Uterus (tissue), 4 donors: Measurements from ENCODE around the gene TFAP2D. TPM values are rescaled to one million over a fixed set of nuclear protein-coding genes. Genes with fewer than 3 reads are reported as not detected.

Source experiments
- DNase-seq, 2 donors: peaks; one replicate each; pipeline ENCODE4 v3.0.0-alpha.2; 2019 to 2020
- H3K27ac ChIP-seq, 2 donors: fragments of 200-600 bp; sonication (generic); 1 replicate in 1 of 2; 2 replicates in 1 of 2; pipeline ENCODE4 v1.5.1; 2016 to 2018
- H3K27me3 ChIP-seq, 2 donors: fragments of 200-600 bp; sonication (generic); one replicate each; pipeline ENCODE4 v1.5.1; 2018 to 2019; ENCODE audit warnings: control low read depth in 1 of 2
- H3K36me3 ChIP-seq, 2 donors: fragments of 200-600 bp; sonication (generic); one replicate each; pipeline ENCODE4 v1.5.1; 2019; ENCODE audit warnings: control low read depth in 1 of 2
- H3K4me1 ChIP-seq, 2 donors: fragments of 200-600 bp; sonication (generic); one replicate each; pipeline ENCODE4 v1.5.1; 2018 to 2019; ENCODE audit warnings: control low read depth in 1 of 2
- H3K4me3 ChIP-seq, 2 donors: fragments of 200-600 bp; sonication (generic); 1 replicate in 1 of 2; 2 replicates in 1 of 2; pipeline ENCODE4 v1.5.1; 2018 to 2019; ENCODE audit warnings: mild to moderate bottlenecking in 1 of 2
- H3K9me3 ChIP-seq, 2 donors: fragments of 200-600 bp; sonication (generic); one replicate each; pipeline ENCODE4 v1.5.1; 2019; ENCODE audit warnings: control low read depth in 1 of 2
- POLR2A ChIP-seq, 2 donors: fragments of 450-650 bp; IDR thresholded peaks; one replicate each; pipeline ENCODE4 v1.6.1; 2016; ENCODE audit warnings: antibody characterized with exemption in 2 of 2, mild to moderate bottlenecking in 1 of 2, moderate library complexity in 1 of 2
- intact Hi-C: fragments of 100-400 bp; cut with DNase I; formaldehyde crosslinking; loops from one replicate; pipeline ENCODE4 v1.15.1; 2023; ENCODE audit warnings: low total_unique reads
- total RNA-seq, 4 donors: library from RNA; depleted of rRNA in 3 of 4; stranded (reverse); fragments of >200 nt in 3 of 4; gene quantifications; one replicate each; pipeline versions ENCODE4 v1.1.0 to v1.2.4, GENCODE V29; 2014 to 2023
- TF ChIP-seq, protein P1 (sequence below), 4 experiments: fragments of 200-600 bp in 2 of 4; fragments of 450-650 bp in 2 of 4; sonication (generic) in 2 of 4; IDR thresholded peaks; one replicate each; pipeline ENCODE4 v1.5.1; 2016 to 2019; ENCODE audit warnings: antibody characterized with exemption in 4 of 4, mild to moderate bottlenecking in 2 of 4, moderate library complexity in 1 of 4
- donor health status: DM: yes; HTN: yes; CAD: no.

Gene TFAP2D
- total RNA-seq, 4 donors from 2014 or later = not detected

- Histone ChIP-seq H3K9me3 (no peaks in the 10 kb centered on the region), H3K4me3 (no peak overlapping the region), H3K36me3 (no peaks in the 10 kb centered on the region), H3K4me1 (no peaks in the 10 kb centered on the region), H3K27ac (no peak overlapping the region), H3K27me3 (peaks cover 0 to 18% of the 10 kb centered on the region in 2 donors)
- intact Hi-C loops = no loop called here
- TF ChIP-seq, protein P1, sequence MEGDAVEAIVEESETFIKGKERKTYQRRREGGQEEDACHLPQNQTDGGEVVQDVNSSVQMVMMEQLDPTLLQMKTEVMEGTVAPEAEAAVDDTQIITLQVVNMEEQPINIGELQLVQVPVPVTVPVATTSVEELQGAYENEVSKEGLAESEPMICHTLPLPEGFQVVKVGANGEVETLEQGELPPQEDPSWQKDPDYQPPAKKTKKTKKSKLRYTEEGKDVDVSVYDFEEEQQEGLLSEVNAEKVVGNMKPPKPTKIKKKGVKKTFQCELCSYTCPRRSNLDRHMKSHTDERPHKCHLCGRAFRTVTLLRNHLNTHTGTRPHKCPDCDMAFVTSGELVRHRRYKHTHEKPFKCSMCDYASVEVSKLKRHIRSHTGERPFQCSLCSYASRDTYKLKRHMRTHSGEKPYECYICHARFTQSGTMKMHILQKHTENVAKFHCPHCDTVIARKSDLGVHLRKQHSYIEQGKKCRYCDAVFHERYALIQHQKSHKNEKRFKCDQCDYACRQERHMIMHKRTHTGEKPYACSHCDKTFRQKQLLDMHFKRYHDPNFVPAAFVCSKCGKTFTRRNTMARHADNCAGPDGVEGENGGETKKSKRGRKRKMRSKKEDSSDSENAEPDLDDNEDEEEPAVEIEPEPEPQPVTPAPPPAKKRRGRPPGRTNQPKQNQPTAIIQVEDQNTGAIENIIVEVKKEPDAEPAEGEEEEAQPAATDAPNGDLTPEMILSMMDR (IDR thresholded peaks at IDR 0.05) = no peak
- no peak for TF ChIP-seq POLR2A (IDR thresholded peaks at IDR 0.05)
- DNase-seq = no peak
Measured at GRCh38 chr6:50718566-50718965, 5.2 kb downstream of the TFAP2D start.

GRCh38 chr6:50720623-50721022, 7.3 kb downstream of the TFAP2D start:
- no peak for DNase-seq
- H3K9me3 ChIP-seq = no peaks in the 10 kb centered on the region
- peaks cover 0 to 19% of the 10 kb centered on the region in 2 donors for H3K27me3 ChIP-seq
- H3K4me1 ChIP-seq = no peaks in the 10 kb centered on the region
- intact Hi-C loops = no loop called here
- TF ChIP-seq POLR2A (IDR thresholded peaks at IDR 0.05) = no peak
- TF ChIP-seq, protein P1 (IDR thresholded peaks at IDR 0.05) = no peak
- no peak overlapping the region for H3K27ac ChIP-seq
- no peak overlapping the region for H3K4me3 ChIP-seq
- H3K36me3 ChIP-seq = no peaks in the 10 kb centered on the region

GRCh38 chr6:50721978-50722377, 8.7 kb downstream of the TFAP2D start:
- Histone ChIP-seq H3K36me3 (no peaks in the 10 kb centered on the region), H3K27me3 (peaks cover 0 to 19% of the 10 kb centered on the region in 2 donors), H3K4me1 (no peaks in the 10 kb centered on the region), H3K9me3 (no peaks in the 10 kb centered on the region), H3K27ac (no peak overlapping the region), H3K4me3 (no peak overlapping the region)
- TF ChIP-seq, protein P1 (IDR thresholded peaks at IDR 0.05) = no peak
- no peak for TF ChIP-seq POLR2A (IDR thresholded peaks at IDR 0.05)
- intact Hi-C loops = no loop called here
- DNase-seq = no peak

- Histone ChIP-seq H3K27me3 (peaks cover 0 to 19% of the 10 kb centered on the region in 2 donors), H3K27ac (no peak overlapping the region), H3K36me3 (no peaks in the 10 kb centered on the region), H3K9me3 (no peaks in the 10 kb centered on the region), H3K4me1 (no peaks in the 10 kb centered on the region), H3K4me3 (no peak overlapping the region)
- DNase-seq = no peak
- TF ChIP-seq, protein P1 (IDR thresholded peaks at IDR 0.05) = no peak
- TF ChIP-seq POLR2A (IDR thresholded peaks at IDR 0.05) = no peak
- intact Hi-C loops = no loop called here
Measured at GRCh38 chr6:50722829-50723554, 9.7 kb downstream of the TFAP2D start.

DNA sequence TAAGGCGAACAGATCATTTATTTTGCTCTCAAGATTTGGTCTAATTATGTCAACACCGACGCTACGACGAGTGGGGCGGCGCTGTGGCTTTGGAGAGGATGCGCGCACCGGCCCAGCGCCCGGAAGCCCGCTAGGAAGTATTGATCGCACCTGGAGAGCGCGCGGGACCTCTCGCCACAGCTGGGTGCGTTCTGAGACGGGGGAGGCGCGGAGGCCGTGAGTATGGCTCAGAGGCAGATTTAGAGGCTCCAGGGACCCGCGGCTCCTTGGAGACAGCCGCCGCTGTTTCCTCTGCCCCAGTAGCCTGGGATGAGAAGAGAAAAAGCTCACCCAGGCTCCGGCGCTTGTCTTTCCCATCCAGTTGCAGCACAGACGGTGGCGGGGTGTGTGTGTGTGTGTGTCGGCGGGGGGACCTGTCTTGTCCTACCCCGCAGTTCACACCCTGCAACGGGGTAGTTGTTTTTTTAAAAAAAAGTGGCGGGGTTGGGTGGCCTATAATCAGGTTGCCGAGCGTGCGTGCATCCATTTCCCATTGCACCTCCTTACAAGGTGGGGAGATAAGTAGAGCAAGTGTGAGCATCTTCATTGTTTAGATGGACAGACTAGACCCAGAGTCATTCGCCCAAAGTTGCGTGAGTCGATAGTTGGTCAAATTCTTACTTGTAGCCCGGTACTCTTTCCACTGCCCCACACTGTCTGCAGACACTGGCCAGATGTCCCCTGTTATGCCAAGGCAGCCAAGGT, 11.2 kb downstream of the TFAP2D start:
- DNase-seq = no peak
- no peaks in the 10 kb centered on the region for H3K9me3 ChIP-seq
- H3K4me1 ChIP-seq = no peaks in the 10 kb centered on the region
- H3K4me3 ChIP-seq = no peak overlapping the region
- no peak overlapping the region for H3K27ac ChIP-seq
- H3K36me3 ChIP-seq = no peaks in the 10 kb centered on the region
- TF ChIP-seq, protein P1 (IDR thresholded peaks at IDR 0.05) = no peak
- no peak for TF ChIP-seq POLR2A (IDR thresholded peaks at IDR 0.05)
- intact Hi-C loops = no loop called here
- peaks cover 0 to 19% of the 10 kb centered on the region in 2 donors for H3K27me3 ChIP-seq
